NCI-H82 treated with DMSO at 0.1 percent for 48 hours (cell line): ENCODE results near the gene OR1D2.
A peak's percentile ranks its signal among the peaks of the same experiment; 100 is the strongest.
"Not testable (repeated sequence)": the region's sequence is repeated elsewhere in the genome, so short reads cannot be mapped to it uniquely, and the experiment has no call there.

Experiments
- DNase-seq: peaks from one replicate; lab custom pipeline; 2025; ENCODE audit not compliant: unreplicated experiment; lab: John Stamatoyannopoulos, UW

OR1D2 gene

GRCh38 chr17:3104322-3104721 lies at the start of gene OR1D2:
Gene OR1D2, minus strand, starts transcription at chr17:3104422. Its CDS starts 11,426 bp downstream, at chr17:3092996.
- DNase-seq: no peak

- not testable (repeated sequence) for DNase-seq
Measured at GRCh38 chr17:3137494-3137893, 33.3 kb upstream of the OR1D2 start.

- no peak for DNase-seq
Measured at GRCh38 chr17:3127451-3127850, 23.2 kb upstream of the OR1D2 start, which contains the start of gene OR1G1. Gene OR1G1, minus strand, starts transcription at chr17:3127551. Its CDS starts 0 bp downstream, at chr17:3127551.

GRCh38 chr17:3073850-3074249 lies 30.4 kb downstream of the OR1D2 start:
- DNase-seq: not testable (repeated sequence)

- not testable (repeated sequence) for DNase-seq
Measured at GRCh38 chr17:3065192-3065591, 39.0 kb downstream of the OR1D2 start.

GRCh38 chr17:3063507-3063906 lies 40.7 kb downstream of the OR1D2 start, which contains the start of gene OR1D5:
Gene OR1D5, minus strand, starts transcription at chr17:3063607. Its CDS starts 0 bp downstream, at chr17:3063607.
- not testable (repeated sequence) for DNase-seq

GRCh38 chr17:3062824-3063377 lies 41.3 kb downstream of the OR1D2 start:
- DNase-seq: not testable (repeated sequence)

- DNase-seq: not testable (repeated sequence)
Measured at GRCh38 chr17:3054868-3055267, 49.4 kb downstream of the OR1D2 start.

GRCh38 chr17:3049705-3050295 lies 54.4 kb downstream of the OR1D2 start:
- DNase-seq: no peak

- DNase-seq: peak; percentile 99
Measured at GRCh38 chr17:3048727-3049471, 55.3 kb downstream of the OR1D2 start.

- DNase-seq: no peak
Measured at GRCh38 chr17:3046753-3047152, 57.5 kb downstream of the OR1D2 start.

GRCh38 chr17:3043737-3044365 lies 60.4 kb downstream of the OR1D2 start:
- DNase-seq: no peak

GRCh38 chr17:3040882-3041281 lies 63.3 kb downstream of the OR1D2 start:
- no peak for DNase-seq

GRCh38 chr17:3039736-3040135 lies 64.5 kb downstream of the OR1D2 start:
- no peak for DNase-seq

GRCh38 chr17:3038941-3039340 lies 65.3 kb downstream of the OR1D2 start:
- no peak for DNase-seq
